Measurements from ENCODE around the gene PRICKLE4. TPM values are rescaled to one million over a fixed set of nuclear protein-coding genes. Genes with fewer than 3 reads are reported as not detected.

Gene PRICKLE4
- total RNA-seq, 1 donor from 2014 or later, result 3.4 TPM

- no peak for TF ChIP-seq EZH2 (IDR thresholded peaks at IDR 0.05; ENCODE audit: insufficient read depth, low read length)
- TF ChIP-seq, protein P1, sequence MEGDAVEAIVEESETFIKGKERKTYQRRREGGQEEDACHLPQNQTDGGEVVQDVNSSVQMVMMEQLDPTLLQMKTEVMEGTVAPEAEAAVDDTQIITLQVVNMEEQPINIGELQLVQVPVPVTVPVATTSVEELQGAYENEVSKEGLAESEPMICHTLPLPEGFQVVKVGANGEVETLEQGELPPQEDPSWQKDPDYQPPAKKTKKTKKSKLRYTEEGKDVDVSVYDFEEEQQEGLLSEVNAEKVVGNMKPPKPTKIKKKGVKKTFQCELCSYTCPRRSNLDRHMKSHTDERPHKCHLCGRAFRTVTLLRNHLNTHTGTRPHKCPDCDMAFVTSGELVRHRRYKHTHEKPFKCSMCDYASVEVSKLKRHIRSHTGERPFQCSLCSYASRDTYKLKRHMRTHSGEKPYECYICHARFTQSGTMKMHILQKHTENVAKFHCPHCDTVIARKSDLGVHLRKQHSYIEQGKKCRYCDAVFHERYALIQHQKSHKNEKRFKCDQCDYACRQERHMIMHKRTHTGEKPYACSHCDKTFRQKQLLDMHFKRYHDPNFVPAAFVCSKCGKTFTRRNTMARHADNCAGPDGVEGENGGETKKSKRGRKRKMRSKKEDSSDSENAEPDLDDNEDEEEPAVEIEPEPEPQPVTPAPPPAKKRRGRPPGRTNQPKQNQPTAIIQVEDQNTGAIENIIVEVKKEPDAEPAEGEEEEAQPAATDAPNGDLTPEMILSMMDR (IDR thresholded peaks at IDR 0.05; ENCODE audit: insufficient read depth, low read depth, low read length), result no peak
- Histone ChIP-seq H3K27me3 (ENCODE audit: insufficient read depth, low read length) (peaks cover 6% of the 10 kb centered on the region), H3K36me3 (ENCODE audit: insufficient read depth, low read length) (no peaks in the 10 kb centered on the region)
These were observed 33.1 kb upstream of the PRICKLE4 start, which contains the start of gene PGC for GRCh38 chr6:41747256-41748101. Gene PGC, minus strand, starts transcription at chr6:41747397. Its CDS starts 63 bp downstream, at chr6:41747334.

GRCh38 chr6:41748102-41748477 lies 32.5 kb upstream of the PRICKLE4 start:
- no peak for DNase-seq (ENCODE audit: low read depth)
- peaks cover 6% of the 10 kb centered on the region for H3K27me3 ChIP-seq (ENCODE audit: insufficient read depth, low read length)
- H3K4me3 Mint-ChIP-seq (ENCODE audit: unreplicated experiment), result no peak overlapping the region

More at GRCh38 chr6:41747256-41748101, 33.1 kb upstream of the PRICKLE4 start, which contains the start of gene PGC:
- Histone ChIP-seq H2AFZ (ENCODE audit: low read depth, low read length) (no peak within 1 kb of the TSS), H3K9ac (ENCODE audit: low read length) (no peak within 1 kb of the TSS), H3K79me2 (ENCODE audit: insufficient read depth, low read length) (no peaks in the 10 kb centered on the region), H4K20me1 (ENCODE audit: insufficient read depth, low read length) (no peaks in the 10 kb centered on the region), H3K4me2 (ENCODE audit: low read length) (no peak within 1 kb of the TSS), H3K9me3 (ENCODE audit: insufficient read depth, low read depth, low read length) (no peaks in the 10 kb centered on the region), H3K4me1 (ENCODE audit: insufficient read depth, low read length) (no peaks in the 10 kb centered on the region), H3K4me3 (ENCODE audit: insufficient read depth, low read depth, low read length) (no peak within 1 kb of the TSS), H3K27ac (ENCODE audit: low read depth, low read length) (no peak within 1 kb of the TSS)
- H3K9me3 Mint-ChIP-seq (ENCODE audit: unreplicated experiment), result peaks cover 6% of the 10 kb centered on the region
- H3K36me3 Mint-ChIP-seq (ENCODE audit: low read depth, unreplicated experiment), result no peaks in the 10 kb centered on the region
- H3K4me1 Mint-ChIP-seq (ENCODE audit: low read depth, unreplicated experiment), result peaks cover 3% of the 10 kb centered on the region
- no peak for DNase-seq (ENCODE audit: low read depth)
- H3K27me3 Mint-ChIP-seq (ENCODE audit: low read depth, unreplicated experiment), result peaks cover 29% of the 10 kb centered on the region
- no peak within 1 kb of the TSS for H3K4me3 Mint-ChIP-seq (ENCODE audit: unreplicated experiment)
- H3K27ac Mint-ChIP-seq (ENCODE audit: unreplicated experiment), result no peak within 1 kb of the TSS
- no peak for FAIRE-seq

More at GRCh38 chr6:41748102-41748477, 32.5 kb upstream of the PRICKLE4 start:
- H3K27ac ChIP-seq (ENCODE audit: low read depth, low read length), result no peak overlapping the region
- no peaks in the 10 kb centered on the region for H3K79me2 ChIP-seq (ENCODE audit: insufficient read depth, low read length)
- TF ChIP-seq, protein P1 (IDR thresholded peaks at IDR 0.05; ENCODE audit: insufficient read depth, low read depth, low read length), result no peak
- TF ChIP-seq EZH2 (IDR thresholded peaks at IDR 0.05; ENCODE audit: insufficient read depth, low read length), result no peak
- Mint-ChIP-seq H3K9me3 (ENCODE audit: unreplicated experiment) (peaks cover 2% of the 10 kb centered on the region), H3K36me3 (ENCODE audit: low read depth, unreplicated experiment) (no peaks in the 10 kb centered on the region), H3K27me3 (ENCODE audit: low read depth, unreplicated experiment) (peaks cover 24% of the 10 kb centered on the region), H3K4me1 (ENCODE audit: low read depth, unreplicated experiment) (peaks cover 3% of the 10 kb centered on the region), H3K27ac (ENCODE audit: unreplicated experiment) (no peak overlapping the region)
- H3K36me3 ChIP-seq (ENCODE audit: insufficient read depth, low read length), result no peaks in the 10 kb centered on the region
- H3K4me1 ChIP-seq (ENCODE audit: insufficient read depth, low read length), result no peaks in the 10 kb centered on the region
- H2AFZ ChIP-seq (ENCODE audit: low read depth, low read length), result no peak overlapping the region
- no peak for FAIRE-seq
- no peak overlapping the region for H3K4me3 ChIP-seq (ENCODE audit: insufficient read depth, low read depth, low read length)
- H3K4me2 ChIP-seq (ENCODE audit: low read length), result no peak overlapping the region
- H4K20me1 ChIP-seq (ENCODE audit: insufficient read depth, low read length), result no peaks in the 10 kb centered on the region
- H3K9me3 ChIP-seq (ENCODE audit: insufficient read depth, low read depth, low read length), result no peaks in the 10 kb centered on the region
- no peak overlapping the region for H3K9ac ChIP-seq (ENCODE audit: low read length)

Measured in astrocyte (in vitro differentiated cells and primary cell).